C4-2B (cell line): ENCODE measurements around the gene TECTA.

Source experiments
- ZFX ChIP-seq: fragments of 450-650 bp; IDR thresholded peaks from 2 replicates; pipeline ENCODE4 v1.6.1; 2017
- TF ChIP-seq, protein P1 (sequence below): fragments of 450-650 bp; conservative IDR thresholded peaks from 2 replicates; pipeline ENCODE4 v1.5.1; 2017; ENCODE audit warnings: mild to moderate bottlenecking

DNA sequence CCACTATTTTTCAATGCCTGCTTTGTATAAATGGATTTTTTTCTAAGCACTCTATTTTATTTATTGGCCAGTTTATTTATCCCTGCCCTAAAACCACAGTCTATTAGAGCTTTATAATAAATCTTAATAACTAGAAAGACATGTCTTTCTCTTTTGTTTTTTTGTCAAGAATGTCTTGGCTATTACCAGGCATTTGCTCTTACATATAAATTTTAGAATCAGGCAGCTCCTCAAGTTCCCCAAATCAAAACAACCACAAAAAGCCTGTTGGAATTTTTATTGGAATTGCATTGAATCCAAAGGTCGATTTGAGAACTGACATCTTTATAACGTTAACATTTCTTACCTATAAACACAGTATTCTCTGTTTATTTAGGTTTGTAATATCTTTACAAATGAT is 105.8 kb downstream of the TECTA start:
- TF ChIP-seq, protein P1, sequence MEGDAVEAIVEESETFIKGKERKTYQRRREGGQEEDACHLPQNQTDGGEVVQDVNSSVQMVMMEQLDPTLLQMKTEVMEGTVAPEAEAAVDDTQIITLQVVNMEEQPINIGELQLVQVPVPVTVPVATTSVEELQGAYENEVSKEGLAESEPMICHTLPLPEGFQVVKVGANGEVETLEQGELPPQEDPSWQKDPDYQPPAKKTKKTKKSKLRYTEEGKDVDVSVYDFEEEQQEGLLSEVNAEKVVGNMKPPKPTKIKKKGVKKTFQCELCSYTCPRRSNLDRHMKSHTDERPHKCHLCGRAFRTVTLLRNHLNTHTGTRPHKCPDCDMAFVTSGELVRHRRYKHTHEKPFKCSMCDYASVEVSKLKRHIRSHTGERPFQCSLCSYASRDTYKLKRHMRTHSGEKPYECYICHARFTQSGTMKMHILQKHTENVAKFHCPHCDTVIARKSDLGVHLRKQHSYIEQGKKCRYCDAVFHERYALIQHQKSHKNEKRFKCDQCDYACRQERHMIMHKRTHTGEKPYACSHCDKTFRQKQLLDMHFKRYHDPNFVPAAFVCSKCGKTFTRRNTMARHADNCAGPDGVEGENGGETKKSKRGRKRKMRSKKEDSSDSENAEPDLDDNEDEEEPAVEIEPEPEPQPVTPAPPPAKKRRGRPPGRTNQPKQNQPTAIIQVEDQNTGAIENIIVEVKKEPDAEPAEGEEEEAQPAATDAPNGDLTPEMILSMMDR: no peak
- TF ChIP-seq ZFX: no peak
